Measurements from ENCODE around the gene VPS25.
"Not testable (repeated sequence)": the region's sequence is repeated elsewhere in the genome, so short reads cannot be mapped to it uniquely, and the experiment has no call there.

The VPS25 gene

GRCh38 chr17:42769964-42770363, 3.3 kb upstream of the VPS25 start:
- DNase-seq = not testable (repeated sequence)

DNA sequence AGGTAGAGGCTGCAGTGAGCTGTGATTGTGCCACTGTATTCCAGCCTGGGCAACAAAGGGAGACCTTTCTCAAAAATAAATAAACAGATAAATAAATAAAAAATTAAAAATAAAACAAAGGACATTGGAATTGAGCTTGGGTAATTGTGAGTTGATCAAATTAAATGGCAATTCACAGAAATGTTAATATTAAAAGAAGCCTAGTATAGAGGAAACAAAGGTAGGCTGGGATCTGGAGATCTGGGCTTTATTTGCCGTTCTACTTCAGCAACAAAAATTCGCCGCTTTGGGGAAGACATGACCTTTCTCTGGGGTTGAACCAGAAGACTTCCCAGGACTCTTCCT, 332 bp upstream of the VPS25 start:
- no peak for DNase-seq

- DNase-seq = no peak
Observed at GRCh38 chr17:42774066-42774745, 957 bp downstream of the VPS25 start.

DNA sequence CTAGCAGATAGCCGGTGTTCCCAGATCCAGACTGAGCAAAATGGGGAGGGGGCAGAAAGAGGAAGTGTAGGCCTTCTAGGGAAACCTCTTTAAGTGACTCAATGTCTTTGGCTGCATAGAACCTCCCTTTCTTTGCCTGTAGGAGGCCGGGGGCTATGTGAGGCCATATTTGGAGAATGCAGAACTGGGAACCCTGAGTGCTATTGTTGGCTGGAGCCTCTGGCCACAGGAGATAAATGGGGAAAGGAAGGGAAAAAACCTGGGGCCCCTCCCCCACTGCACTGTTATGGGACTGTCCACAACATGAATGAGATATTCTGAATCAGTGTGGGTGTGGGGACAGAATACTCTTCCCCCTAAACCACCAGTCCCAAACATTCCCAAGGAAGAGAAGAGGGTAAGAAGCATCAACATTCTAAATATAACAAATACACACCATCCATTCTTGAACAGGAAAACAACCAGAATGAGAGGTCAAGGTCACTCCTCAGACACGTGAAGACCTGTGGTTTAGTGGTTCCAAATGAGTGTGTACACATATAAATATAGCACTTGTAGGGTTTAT, 2.4 kb downstream of the VPS25 start:
- no peak for DNase-seq

- DNase-seq = no peak
Observed at GRCh38 chr17:42778570-42778969, 5.3 kb downstream of the VPS25 start.

GRCh38 chr17:42779304-42779935, 6.2 kb downstream of the VPS25 start:
- no peak for DNase-seq

DNA sequence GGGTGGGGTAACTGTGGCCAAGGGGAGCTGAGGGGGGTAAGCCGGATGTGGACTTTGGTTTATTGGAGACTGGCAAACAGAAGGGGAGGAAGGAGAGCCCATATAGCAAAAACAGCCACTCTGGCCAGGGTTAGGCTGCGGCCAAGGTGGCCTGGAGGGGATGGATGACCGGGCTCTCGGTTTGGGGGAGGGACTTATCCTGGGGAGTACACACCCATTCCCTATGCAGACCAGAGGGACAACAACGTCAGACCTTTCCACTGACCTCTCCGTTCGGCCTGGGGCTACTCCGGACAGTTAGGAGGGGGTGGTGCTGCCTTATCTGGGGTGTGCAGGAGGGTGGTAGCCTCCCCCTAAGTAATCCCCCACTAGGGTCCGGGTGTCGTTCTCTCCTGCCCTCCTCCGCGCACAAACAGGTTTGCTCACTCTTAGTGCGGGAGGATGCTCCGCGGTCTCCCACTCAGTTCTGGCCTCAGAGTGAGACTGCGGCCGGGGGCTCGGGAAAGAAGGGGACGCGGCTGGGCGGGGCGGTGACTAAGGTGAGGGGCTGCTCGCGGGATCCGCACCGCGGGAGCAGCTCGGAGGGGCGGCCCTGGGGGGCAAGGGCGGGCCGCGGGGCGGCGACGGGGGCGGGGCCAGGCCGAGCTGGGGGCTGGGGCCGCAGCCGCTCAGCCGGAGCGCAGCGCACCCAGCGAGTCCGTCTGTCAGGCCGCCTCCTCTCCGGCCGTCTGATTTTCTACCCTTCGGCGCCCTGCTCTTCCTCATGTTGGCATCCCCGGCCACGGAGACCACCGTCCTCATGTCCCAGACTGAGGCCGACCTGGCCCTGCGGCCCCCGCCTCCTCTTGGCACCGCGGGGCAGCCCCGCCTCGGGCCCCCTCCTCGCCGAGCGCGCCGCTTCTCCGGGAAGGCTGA, 6.9 kb downstream of the VPS25 start, which contains the start of gene WNK4:
TSS of gene WNK4 (plus strand) at position 675 of the 915 bp plus-strand sequence. CDS start at position 764, 89 bp downstream.
- DNase-seq = no peak

DNA sequence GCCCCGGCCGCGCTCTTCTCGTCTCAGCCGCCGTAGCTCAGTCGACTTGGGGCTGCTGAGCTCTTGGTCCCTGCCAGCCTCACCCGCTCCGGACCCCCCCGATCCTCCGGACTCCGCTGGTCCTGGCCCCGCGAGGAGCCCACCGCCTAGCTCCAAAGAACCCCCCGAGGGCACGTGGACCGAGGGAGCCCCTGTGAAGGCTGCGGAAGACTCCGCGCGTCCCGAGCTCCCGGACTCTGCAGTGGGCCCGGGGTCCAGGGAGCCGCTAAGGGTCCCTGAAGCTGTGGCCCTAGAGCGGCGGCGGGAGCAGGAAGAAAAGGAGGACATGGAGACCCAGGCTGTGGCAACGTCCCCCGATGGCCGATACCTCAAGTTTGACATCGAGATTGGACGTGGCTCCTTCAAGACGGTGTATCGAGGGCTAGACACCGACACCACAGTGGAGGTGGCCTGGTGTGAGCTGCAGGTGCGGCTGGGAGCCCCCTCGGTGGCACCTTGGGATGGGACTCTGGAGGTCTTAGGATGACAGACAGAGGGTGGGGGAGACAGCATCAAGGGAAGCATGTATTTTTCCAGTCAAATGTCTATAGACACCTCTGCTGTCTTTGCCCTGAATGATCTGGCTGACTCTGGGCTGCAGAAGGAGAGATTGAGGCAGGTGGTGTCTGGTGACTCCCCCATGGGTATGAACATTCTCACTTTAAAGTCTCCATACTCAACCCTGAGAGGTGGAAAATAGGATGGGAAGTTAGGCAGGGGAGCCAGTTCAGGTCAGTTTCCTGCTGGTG, 7.8 kb downstream of the VPS25 start:
- DNase-seq = no peak

DNA sequence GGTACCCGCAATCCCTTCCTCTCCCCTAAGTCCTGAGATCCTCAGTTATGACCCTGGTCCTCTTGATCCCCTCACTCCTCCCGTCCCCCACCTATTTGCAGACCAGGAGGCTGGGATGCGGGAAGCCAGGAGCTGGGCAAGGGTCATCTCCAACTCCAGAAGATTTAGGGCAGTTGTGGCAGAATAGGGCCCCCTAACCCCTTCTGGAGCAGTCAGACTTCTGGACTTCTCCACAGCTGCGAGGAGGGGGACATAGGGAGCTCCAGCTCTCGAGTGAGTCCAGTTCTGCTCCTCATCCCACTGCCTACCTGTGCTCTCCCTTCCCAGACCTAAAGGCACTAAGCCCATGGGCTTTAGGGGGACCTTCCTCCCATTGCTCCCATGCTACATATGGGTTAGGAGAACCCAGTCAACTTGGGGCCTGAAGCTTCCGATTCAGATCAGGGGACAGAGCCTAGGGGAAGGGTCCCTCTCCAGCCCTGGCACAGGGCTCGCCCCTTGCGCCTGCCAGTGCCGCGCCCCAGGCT, 8.5 kb downstream of the VPS25 start:
- DNase-seq = no peak

GRCh38 chr17:42782166-42783061, 9.2 kb downstream of the VPS25 start:
- DNase-seq = no peak

- DNase-seq = no peak
Observed at GRCh38 chr17:42783062-42783790, 10.0 kb downstream of the VPS25 start.

GRCh38 chr17:42783791-42784138, 10.5 kb downstream of the VPS25 start:
- no peak for DNase-seq

- DNase-seq = no peak
Observed at GRCh38 chr17:42784409-42784808, 11.2 kb downstream of the VPS25 start.

DNA sequence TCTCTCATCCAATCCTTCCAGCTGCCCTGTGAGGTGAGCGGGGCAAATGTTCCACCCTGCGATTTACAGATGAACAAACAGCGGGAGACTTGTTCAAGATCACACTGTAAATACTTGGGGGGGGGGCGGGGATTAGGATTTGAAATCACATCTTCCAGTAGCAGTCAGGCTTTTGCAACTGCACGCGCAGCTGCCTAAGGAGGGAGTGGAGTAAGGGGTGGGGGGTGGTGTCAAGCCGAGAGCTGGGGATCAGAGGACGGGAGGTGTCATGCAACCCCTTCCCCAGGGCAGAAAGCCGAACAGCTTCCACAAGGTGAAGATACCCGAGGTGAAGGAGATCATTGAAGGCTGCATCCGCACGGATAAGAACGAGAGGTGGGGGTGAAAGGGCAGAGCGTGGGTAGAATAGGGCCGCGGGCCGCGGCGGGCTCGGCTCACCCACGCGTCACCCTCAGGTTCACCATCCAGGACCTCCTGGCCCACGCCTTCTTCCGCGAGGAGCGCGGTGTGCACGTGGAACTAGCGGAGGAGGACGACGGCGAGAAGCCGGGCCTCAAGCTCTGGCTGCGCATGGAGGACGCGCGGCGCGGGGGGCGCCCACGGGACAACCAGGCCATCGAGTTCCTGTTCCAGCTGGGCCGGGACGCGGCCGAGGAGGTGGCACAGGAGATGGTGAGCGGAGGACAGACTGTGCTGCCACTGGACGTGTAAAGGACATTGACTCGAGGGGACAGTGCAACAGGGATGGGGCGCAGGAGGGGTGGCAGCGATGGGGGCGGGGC, 11.8 kb downstream of the VPS25 start:
- no peak for DNase-seq

DNA sequence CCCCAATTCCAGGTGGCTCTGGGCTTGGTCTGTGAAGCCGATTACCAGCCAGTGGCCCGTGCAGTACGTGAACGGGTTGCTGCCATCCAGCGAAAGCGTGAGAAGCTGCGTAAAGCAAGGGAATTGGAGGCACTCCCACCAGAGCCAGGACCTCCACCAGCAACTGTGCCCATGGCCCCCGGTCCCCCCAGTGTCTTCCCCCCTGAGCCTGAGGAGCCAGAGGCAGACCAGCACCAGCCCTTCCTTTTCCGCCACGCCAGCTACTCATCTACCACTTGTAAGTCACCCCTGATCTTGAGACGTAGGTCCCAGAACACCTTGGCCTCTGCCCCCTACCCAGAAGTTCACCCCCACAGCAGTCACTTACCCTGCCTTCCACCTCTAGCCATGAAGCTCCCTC, 14.0 kb downstream of the VPS25 start:
- no peak for DNase-seq

GRCh38 chr17:42791948-42792347, 18.7 kb downstream of the VPS25 start:
- no peak for DNase-seq

GRCh38 chr17:42792545-42792944, 19.3 kb downstream of the VPS25 start:
- no peak for DNase-seq

DNA sequence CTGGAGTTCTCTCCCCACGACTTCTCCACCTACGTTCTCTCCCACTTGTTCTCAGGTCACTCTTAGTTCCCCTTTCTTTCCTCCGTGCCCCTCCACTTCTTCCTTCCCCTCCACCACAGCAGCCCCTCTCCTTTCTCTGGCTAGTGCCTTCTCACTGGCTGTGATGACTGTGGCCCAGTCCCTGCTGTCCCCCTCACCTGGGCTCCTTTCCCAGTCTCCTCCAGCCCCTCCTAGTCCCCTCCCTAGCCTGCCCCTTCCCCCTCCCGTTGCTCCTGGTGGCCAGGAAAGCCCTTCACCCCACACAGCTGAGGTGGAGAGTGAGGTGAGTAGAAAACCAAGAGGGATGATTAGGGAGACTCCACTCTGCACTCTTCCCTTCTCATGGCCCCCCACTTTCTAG, 21.8 kb downstream of the VPS25 start:
- DNase-seq = no peak

GRCh38 chr17:42795465-42795864, 22.2 kb downstream of the VPS25 start:
- DNase-seq = no peak

Measured in activated naive CD4-positive, alpha-beta T cell treated with anti-CD3 and anti-CD28 coated beads, Interleukin-2, amount 50 U/mL, for 16 hours (primary cell).